HG03521 (cell line): ENCODE results near the gene ATF6.

Experiments used
- ATAC-seq: cut with Tn5 transposase; IDR thresholded peaks from one replicate; pipeline ENCODE4 v1.9.1; 2021; ENCODE audit warnings: mild to moderate bottlenecking, moderate library complexity; ENCODE audit not compliant: unreplicated experiment

The ATF6 gene

GRCh38 chr1:161955606-161956005 is 189.5 kb downstream of the ATF6 start:
- ATAC-seq: no peak

DNA sequence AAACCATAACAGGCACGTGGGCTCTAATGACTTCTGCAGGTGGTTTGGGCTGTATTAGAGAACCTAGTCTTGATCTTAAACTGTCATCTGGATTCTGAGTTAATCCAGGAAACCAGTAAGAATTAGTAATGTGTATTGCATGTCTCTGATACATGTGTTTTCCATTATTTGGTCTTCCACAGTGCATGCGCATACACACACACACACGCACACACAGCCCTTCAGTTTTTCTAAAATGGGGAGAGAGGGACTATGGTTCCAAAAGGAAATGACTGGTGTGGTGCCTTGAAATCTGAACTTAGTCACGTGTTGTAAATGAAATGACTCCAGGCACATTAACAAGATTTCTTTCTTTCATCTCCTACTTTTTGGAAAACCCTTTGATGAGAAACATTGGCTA is 190.0 kb downstream of the ATF6 start:
- ATAC-seq: no peak

- no peak for ATAC-seq
Measured at GRCh38 chr1:161956930-161957329, 190.8 kb downstream of the ATF6 start.

GRCh38 chr1:161958425-161958824 is 192.3 kb downstream of the ATF6 start:
- no peak for ATAC-seq

DNA sequence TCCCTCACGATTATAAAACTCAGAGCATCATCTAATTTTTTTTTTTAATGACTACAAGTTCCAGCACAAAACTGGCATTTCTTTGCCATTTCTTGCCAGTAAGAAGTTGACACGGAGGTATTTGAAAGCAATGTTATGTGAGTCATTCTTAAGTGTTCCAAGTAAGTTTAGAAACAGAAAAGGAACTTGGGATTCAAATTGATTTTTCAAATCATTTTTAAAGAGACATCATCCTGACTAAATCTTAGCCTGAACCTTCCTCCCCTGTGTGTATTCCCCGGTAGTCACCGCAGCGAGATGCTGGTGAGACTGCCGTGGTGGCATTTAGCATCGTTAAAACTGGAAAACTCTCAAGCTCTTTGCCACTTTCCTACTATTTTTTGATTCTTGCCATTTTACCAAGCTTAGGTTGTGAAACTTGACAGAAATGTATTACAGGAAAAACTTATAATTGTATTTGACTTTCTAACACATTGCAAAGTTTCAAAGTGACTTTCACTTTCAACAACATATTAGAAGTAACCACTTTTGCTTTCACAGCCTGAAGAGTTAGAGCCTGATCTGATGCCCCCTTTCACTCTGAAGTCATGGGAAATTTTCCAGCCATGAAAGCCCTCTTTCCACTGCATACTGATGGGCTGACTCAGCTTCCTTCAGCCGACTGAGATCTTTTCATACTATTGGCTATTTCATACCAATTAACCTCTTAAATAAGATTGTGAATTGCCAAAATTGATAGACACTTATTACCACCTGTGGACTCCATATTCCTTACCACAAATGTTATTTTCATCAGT is 196.2 kb downstream of the ATF6 start:
- ATAC-seq: no peak

DNA sequence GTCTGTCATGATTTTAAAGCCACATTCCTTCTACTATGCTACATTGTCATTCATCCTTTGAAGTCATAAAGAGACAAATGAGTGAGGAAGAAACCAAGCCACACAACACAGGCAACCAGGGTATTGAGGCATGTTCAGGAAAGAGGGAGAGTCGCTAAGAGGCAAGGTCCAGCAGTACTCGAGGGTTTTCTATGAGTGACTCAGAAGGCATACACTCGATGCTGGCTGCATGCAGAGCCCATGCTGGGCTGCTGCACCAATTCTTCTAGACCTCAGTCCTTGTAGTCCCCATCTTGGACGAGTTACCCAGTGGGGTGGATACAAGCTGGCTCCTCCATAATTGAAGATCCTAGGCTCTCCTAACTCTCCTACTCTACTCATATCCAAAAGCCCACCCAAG is 199.9 kb downstream of the ATF6 start:
- no peak for ATAC-seq

DNA sequence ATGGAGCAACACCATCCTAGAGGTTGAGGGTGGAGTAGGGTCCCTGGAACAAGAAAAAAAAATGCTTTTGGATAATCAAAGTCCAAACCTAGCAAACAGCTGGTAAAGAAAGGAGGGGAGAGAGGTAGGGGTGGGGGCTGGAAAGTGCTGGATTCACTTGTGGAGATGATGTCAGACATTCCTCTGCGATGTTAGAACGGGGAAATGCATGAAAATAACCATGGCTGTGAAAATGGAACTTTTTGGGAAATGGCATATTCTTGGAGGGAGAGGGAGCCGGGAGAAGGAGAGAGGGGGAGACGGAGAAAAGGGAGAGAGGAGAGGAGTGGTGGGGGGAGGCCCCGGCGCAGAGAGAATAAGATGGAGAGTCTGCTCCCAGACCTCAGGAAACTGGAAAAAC is 203.9 kb downstream of the ATF6 start:
- no peak for ATAC-seq

DNA sequence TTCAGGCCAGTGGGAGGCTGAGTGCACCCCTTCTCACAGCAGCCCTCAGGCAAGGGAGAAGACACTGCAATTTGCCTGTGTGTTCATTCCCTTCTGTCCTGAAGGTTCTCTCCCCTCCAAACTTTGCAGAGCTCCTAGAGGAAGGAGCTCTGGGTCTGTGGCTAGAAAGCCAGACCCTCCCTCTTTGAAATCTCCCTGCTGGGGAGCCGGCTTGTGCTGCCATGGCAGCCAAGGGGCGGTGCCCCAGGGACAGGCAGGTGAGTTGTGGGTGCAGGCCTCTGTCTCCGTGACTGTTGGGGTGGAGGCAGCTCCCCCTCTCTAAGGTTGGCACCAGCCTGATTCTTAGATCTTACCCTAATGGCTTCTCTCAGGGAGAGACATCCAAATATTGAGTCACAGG is 204.5 kb downstream of the ATF6 start:
- no peak for ATAC-seq

- ATAC-seq: no peak
Measured at GRCh38 chr1:161972828-161973227, 206.7 kb downstream of the ATF6 start.

GRCh38 chr1:161973924-161974845 is 208.1 kb downstream of the ATF6 start:
- no peak for ATAC-seq

- ATAC-seq: no peak
Measured at GRCh38 chr1:161978011-161978790, 212.1 kb downstream of the ATF6 start.

GRCh38 chr1:161981126-161981525 is 215.0 kb downstream of the ATF6 start:
- ATAC-seq: no peak

DNA sequence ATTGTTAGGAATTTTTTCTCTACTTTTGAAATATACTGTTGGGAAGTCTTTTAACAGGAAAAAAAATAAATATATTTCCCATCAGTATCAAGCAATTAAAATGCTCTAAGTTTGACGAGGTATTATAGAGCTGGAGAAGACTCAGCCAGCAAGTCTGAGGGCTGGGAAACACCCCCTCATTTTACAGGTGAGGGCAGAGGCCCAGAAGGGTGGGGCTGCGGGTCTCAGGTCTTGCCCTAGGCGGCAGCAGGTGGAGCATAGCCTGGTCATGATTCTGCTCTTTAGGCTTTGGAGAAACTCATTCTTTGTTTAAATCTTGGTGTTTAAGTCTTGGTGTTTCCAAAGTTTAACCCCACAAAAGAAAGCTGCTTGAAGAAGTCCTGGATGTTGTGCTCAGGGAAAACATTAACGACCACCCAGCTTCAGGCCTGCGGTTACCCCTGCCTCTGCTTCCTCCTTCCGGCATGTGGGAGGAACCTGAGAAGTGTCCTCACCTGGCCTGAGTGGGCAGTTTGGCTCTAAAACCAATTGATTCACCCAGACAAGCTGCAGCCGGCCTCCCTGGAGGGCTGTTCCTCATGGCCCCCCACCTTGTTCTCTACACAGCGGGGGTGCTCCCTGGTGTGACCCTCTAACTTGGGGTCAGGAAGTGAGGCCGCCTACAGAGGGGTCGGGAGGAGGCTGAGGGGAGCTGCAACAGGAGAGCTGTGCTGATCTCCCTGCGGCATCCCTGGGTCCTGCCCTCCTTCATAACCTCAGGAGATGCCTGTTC is 215.8 kb downstream of the ATF6 start:
- no peak for ATAC-seq

DNA sequence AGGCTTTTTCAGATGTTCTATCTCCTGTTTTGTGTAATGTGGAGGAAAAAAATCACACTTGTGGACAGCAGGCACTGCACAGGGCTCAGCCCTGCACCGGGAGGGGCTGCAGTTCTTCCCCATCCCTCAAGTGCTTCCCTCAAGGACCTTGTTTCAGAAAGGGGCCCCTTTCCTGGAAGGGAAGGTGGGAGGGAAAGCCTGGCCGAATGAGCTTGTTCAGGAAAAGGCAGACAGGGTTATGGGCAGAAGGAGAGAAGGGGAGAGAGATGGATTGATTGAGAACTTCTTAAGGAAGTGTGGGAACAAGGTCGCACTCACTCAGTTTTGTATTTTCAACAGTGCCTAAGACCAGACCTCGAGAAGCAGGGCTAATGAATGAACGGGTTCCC is 216.4 kb downstream of the ATF6 start:
- ATAC-seq: no peak

DNA sequence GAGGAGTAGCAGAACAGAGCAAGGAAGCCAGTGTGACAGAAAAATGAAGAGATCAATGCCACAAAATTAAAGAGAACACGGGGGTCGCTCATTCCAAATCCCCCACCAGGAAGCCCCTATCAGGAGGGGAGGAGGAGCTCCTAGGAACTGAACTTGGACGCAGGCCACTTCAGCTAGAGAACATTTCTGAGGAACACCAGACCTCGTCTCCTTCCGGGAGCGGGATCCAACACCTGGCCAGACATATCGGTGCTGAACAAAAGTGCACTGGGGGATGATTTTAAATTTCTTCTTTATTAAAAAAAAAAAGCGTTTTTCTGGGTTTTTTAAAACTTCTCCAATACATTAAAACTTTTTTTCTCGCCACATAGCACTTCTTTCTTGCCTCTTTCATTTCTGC is 216.8 kb downstream of the ATF6 start:
- ATAC-seq: no peak

- no peak for ATAC-seq
Measured at GRCh38 chr1:161983725-161984124, 217.6 kb downstream of the ATF6 start.

GRCh38 chr1:161985301-161985822 is 219.2 kb downstream of the ATF6 start:
- ATAC-seq: no peak

GRCh38 chr1:161986328-161986727 is 220.2 kb downstream of the ATF6 start:
- no peak for ATAC-seq

- no peak for ATAC-seq
Measured at GRCh38 chr1:161987303-161987702, 221.2 kb downstream of the ATF6 start.

- no peak for ATAC-seq
Measured at GRCh38 chr1:161987872-161988271, 221.8 kb downstream of the ATF6 start.
